Smooth muscle cell (in vitro differentiated cells): ENCODE measurements around the gene ACSM2B. TPM values are rescaled to one million over a fixed set of nuclear protein-coding genes. Genes with fewer than 3 reads are reported as not detected.

Experiments
- DNase-seq: peaks from one replicate; lab custom pipeline; 2025; ENCODE audit not compliant: unreplicated experiment; lab: John Stamatoyannopoulos, UW
- H2AFZ ChIP-seq: fragments of 200-600 bp; sonication (generic); 2 replicates; pipeline ENCODE4 v1.6.0; 2016; ENCODE audit warnings: antibody characterized with exemption, low read depth, mild to moderate bottlenecking
- H3F3A ChIP-seq: fragments of 200-600 bp; sonication (generic); 2 replicates; pipeline ENCODE4 v1.6.0; 2017; ENCODE audit warnings: antibody characterized with exemption, low read depth
- H3K27ac ChIP-seq: fragments of 200-600 bp; sonication (generic); 2 replicates; pipeline ENCODE4 v1.5.1; 2016; ENCODE audit warnings: low read depth, mild to moderate bottlenecking
- H3K27me3 ChIP-seq: fragments of 200-600 bp; sonication (generic); 2 replicates; pipeline ENCODE4 v1.6.1; 2016; ENCODE audit warnings: low read depth, mild to moderate bottlenecking
- H3K36me3 ChIP-seq: fragments of 200-600 bp; sonication (generic); 2 replicates; pipeline ENCODE4 v1.5.1; 2016; ENCODE audit warnings: low read depth
- H3K4me1 ChIP-seq: fragments of 200-600 bp; sonication (generic); 2 replicates; pipeline ENCODE4 v1.5.1; 2016; ENCODE audit warnings: low read depth
- H3K4me2 ChIP-seq: fragments of 200-600 bp; sonication (generic); 2 replicates; pipeline ENCODE4 v1.6.0; 2016; ENCODE audit warnings: mild to moderate bottlenecking
- H3K4me3 ChIP-seq: fragments of 200-600 bp; sonication (generic); 2 replicates; pipeline ENCODE4 v1.5.1; 2016; ENCODE audit warnings: mild to moderate bottlenecking
- H3K79me2 ChIP-seq: fragments of 200-600 bp; sonication (generic); 2 replicates; pipeline ENCODE4 v1.6.0; 2016; ENCODE audit warnings: low read depth, mild to moderate bottlenecking
- H3K9ac ChIP-seq: fragments of 200-600 bp; sonication (generic); 2 replicates; pipeline ENCODE4 v1.6.0; 2016; ENCODE audit warnings: low read depth
- H3K9me3 ChIP-seq: fragments of 200-600 bp; sonication (generic); replicated peaks from 2 replicates; pipeline ENCODE4 v1.5.1; 2016; ENCODE audit warnings: low read depth
- H4K20me1 ChIP-seq: fragments of 200-600 bp; sonication (generic); 2 replicates; pipeline ENCODE4 v1.6.0; 2016; ENCODE audit warnings: low read depth
- WGBS: methylation state at CpG from one replicate; pipeline ENCODE4 v1.1.7; 2016; ENCODE audit warnings: low lambda C conversion rate; 5-methylcytosine and 5-hydroxymethylcytosine counted together
- polyA plus RNA-seq: library from polyadenylated mRNA; unstranded; fragments of >200 nt; fragmentation: Nextera tagmentation; extraction: Ambion mirVana; gene quantifications from 2 replicates; pipeline ENCODE4 v1.2.1, GENCODE V29; 2016
- total RNA-seq: library from RNA; depleted of rRNA; stranded (reverse); fragments of >200 nt; gene quantifications from 2 replicates; pipeline ENCODE4 v1.2.3, GENCODE V29; 2014
- TF ChIP-seq, protein P1 (sequence below): fragments of 200-600 bp; sonication (generic); IDR thresholded peaks from 2 replicates; pipeline ENCODE4 v1.5.1; 2017; ENCODE audit warnings: borderline replicate concordance, mild to moderate bottlenecking, antibody characterized with exemption; ENCODE audit not compliant: insufficient read depth, poor library complexity, severe bottlenecking

The ACSM2B gene
- total and polyA plus RNA-seq, 2 experiments from 2014 or later = not detected

DNA sequence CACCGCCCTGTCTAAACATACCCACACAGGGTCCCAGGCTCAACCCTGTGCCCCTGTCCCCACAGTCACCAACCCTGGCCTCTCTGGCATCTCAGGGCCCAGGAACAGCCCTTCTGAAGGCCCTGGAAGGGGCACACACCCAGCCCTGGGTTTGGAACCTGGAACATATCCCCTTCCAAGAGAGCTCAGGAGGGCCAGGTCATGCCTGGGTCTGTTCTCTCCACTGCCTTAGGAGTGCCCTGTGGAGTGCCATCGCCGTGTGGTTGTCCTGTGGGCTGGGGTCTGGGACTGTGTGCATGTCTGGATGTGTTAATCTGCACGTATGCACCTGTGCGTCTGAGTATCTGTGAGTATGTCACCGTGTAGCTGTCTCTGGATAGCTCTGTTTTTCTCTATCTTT is 45.2 kb upstream of the ACSM2B start:
- no peak overlapping the region for H3K9ac ChIP-seq
- 93% methylated on average over 6 of the region's 6 CpGs for WGBS
- H3F3A ChIP-seq = no peaks in the 10 kb centered on the region
- H3K4me3 ChIP-seq = no peak overlapping the region
- no peaks in the 10 kb centered on the region for H3K4me1 ChIP-seq
- H3K36me3 ChIP-seq = no peaks in the 10 kb centered on the region
- H3K27me3 ChIP-seq = no peaks in the 10 kb centered on the region
- H3K79me2 ChIP-seq = no peaks in the 10 kb centered on the region
- no peak overlapping the region for H3K4me2 ChIP-seq
- no peaks in the 10 kb centered on the region for H4K20me1 ChIP-seq
- no peak for DNase-seq
- no peaks in the 10 kb centered on the region for H3K9me3 ChIP-seq
- TF ChIP-seq, protein P1, sequence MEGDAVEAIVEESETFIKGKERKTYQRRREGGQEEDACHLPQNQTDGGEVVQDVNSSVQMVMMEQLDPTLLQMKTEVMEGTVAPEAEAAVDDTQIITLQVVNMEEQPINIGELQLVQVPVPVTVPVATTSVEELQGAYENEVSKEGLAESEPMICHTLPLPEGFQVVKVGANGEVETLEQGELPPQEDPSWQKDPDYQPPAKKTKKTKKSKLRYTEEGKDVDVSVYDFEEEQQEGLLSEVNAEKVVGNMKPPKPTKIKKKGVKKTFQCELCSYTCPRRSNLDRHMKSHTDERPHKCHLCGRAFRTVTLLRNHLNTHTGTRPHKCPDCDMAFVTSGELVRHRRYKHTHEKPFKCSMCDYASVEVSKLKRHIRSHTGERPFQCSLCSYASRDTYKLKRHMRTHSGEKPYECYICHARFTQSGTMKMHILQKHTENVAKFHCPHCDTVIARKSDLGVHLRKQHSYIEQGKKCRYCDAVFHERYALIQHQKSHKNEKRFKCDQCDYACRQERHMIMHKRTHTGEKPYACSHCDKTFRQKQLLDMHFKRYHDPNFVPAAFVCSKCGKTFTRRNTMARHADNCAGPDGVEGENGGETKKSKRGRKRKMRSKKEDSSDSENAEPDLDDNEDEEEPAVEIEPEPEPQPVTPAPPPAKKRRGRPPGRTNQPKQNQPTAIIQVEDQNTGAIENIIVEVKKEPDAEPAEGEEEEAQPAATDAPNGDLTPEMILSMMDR = no peak
- no peak overlapping the region for H3K27ac ChIP-seq
- no peak overlapping the region for H2AFZ ChIP-seq

DNA sequence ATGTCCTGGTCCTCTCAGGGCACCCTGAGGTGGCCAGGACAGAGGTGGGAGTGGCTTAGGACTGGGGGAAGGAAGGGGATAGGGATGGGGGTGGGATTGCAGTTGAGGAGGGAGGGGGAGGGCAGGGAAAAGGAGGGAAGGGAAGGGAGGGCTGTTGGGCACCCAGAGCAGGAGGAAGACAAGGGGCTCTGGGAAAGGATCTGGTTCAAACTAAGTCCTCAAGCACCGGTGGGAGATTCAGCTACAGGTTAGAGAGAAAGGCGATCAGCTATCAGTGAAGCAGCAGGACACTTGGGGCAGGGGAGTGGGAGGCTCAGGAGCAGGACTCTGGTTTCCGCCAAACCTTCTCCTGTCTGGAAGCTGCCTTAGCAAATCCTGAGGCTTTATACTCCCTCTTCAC is 44.6 kb upstream of the ACSM2B start:
- H3K9me3 ChIP-seq = no peaks in the 10 kb centered on the region
- no peak for DNase-seq
- H3K4me1 ChIP-seq = no peaks in the 10 kb centered on the region
- H3K79me2 ChIP-seq = no peaks in the 10 kb centered on the region
- 94% methylated on average over 3 of the region's 3 CpGs for WGBS
- H3K27ac ChIP-seq = no peak overlapping the region
- TF ChIP-seq, protein P1 = no peak
- no peak overlapping the region for H2AFZ ChIP-seq
- no peak overlapping the region for H3K4me3 ChIP-seq
- no peaks in the 10 kb centered on the region for H3K36me3 ChIP-seq
- H3K4me2 ChIP-seq = no peak overlapping the region
- no peaks in the 10 kb centered on the region for H3K27me3 ChIP-seq
- H4K20me1 ChIP-seq = no peaks in the 10 kb centered on the region
- no peak overlapping the region for H3K9ac ChIP-seq
- H3F3A ChIP-seq = no peaks in the 10 kb centered on the region

DNA sequence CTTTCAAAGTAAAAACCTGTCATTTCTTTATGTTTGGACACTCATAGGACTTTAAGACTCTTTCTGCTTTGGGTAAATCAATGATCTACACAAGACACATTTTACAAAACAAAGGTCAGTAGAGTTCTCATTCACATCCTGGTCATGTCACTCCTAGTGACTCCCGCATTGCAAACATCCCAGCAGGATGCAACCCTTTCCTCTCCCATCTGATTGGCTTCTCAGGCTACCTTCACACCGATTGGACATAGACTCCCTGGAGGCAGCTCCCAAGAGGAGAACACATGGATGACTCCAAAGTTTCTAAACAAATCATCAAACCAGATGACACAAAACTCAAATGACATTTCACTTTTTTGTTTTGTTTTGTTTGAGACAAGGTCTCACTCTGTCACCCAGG is 43.8 kb upstream of the ACSM2B start:
- H3F3A ChIP-seq = no peaks in the 10 kb centered on the region

DNA sequence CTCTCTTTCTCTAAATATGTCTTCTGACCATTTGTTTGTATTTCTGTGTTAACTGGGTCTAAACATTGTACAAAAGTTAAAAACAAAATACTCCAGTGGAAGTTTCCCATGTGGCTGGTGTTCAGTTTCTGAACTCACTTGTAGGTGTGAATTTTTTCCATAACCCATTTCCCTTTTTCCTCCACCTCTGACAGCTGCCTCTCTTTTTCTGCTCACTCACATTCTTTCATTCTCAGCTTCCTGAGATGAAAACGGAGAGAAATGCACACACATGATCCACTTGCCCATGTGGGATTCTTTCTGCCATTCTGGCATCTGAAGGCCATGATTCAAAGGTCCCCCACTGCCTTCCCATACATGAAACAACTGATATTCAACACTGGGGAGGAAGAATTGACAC is 41.1 kb upstream of the ACSM2B start:
- H3K36me3 ChIP-seq = no peaks in the 10 kb centered on the region
- H3K9ac ChIP-seq = no peak overlapping the region
- no peaks in the 10 kb centered on the region for H3K79me2 ChIP-seq
- H3K27me3 ChIP-seq = no peaks in the 10 kb centered on the region
- WGBS = 85% methylated on average over 1 of the region's 1 CpG
- no peak overlapping the region for H3K4me3 ChIP-seq
- no peaks in the 10 kb centered on the region for H4K20me1 ChIP-seq
- H3K4me1 ChIP-seq = no peaks in the 10 kb centered on the region
- DNase-seq = no peak
- H3K9me3 ChIP-seq = no peaks in the 10 kb centered on the region
- no peaks in the 10 kb centered on the region for H3F3A ChIP-seq
- TF ChIP-seq, protein P1 = no peak
- H2AFZ ChIP-seq = no peak overlapping the region
- H3K27ac ChIP-seq = no peak overlapping the region
- H3K4me2 ChIP-seq = no peak overlapping the region

More for the DNA sequence above, 43.8 kb upstream of the ACSM2B start:
- no peak overlapping the region for H3K4me2 ChIP-seq
- no peaks in the 10 kb centered on the region for H3K36me3 ChIP-seq
- H3K4me3 ChIP-seq = no peak overlapping the region
- no peaks in the 10 kb centered on the region for H3K9me3 ChIP-seq
- H3K4me1 ChIP-seq = no peaks in the 10 kb centered on the region
- no peak overlapping the region for H3K27ac ChIP-seq
- no peaks in the 10 kb centered on the region for H3K79me2 ChIP-seq
- no peak overlapping the region for H2AFZ ChIP-seq
- TF ChIP-seq, protein P1 = no peak
- no peaks in the 10 kb centered on the region for H4K20me1 ChIP-seq
- H3K27me3 ChIP-seq = no peaks in the 10 kb centered on the region
- DNase-seq = no peak
- H3K9ac ChIP-seq = no peak overlapping the region
- WGBS = 95% methylated on average over 2 of the region's 2 CpGs
